ENCODE data around the gene TBC1D9.

- TF ChIP-seq SIX5 (IDR thresholded peaks at IDR 0.05; ENCODE audit: low read depth, low read length, severe bottlenecking) (no peak), ZBTB11 (CRISPR knock-in tag; IDR thresholded peaks at IDR 0.05) (no peak), POU2F2 (IDR thresholded peaks at IDR 0.05; ENCODE audit: borderline replicate concordance, low read depth, low read length) (no peak), CTCF (IDR thresholded peaks at IDR 0.05 in 2 of 3, conservative IDR thresholded peaks at IDR 0.05 in 1 of 3; ENCODE audit: control insufficient read depth in 2 of 3, extremely low read depth in 1 of 3, insufficient read depth in 1 of 3, low read depth in 3 of 3, low read length in 3 of 3) (no peak), CEBPB (IDR thresholded peaks at IDR 0.05; ENCODE audit: borderline replicate concordance in 1 of 2, low read depth in 2 of 2, low read length in 2 of 2) (no peak), FOS (IDR thresholded peaks at IDR 0.05; ENCODE audit: borderline replicate concordance, extremely low read depth, insufficient read length) (no peak), NFYB (IDR thresholded peaks at IDR 0.05; ENCODE audit: insufficient read depth, low read depth, low read length) (no peak), POLR2AphosphoS5 (IDR thresholded peaks at IDR 0.05; ENCODE audit: low read length) (no peak), RAD21 (IDR thresholded peaks at IDR 0.05; ENCODE audit: insufficient read depth, low read depth, low read length) (no peak), NKRF (conservative IDR thresholded peaks at IDR 0.05) (no peak), TAF1 (IDR thresholded peaks at IDR 0.05; ENCODE audit: borderline replicate concordance, low read depth, low read length) (no peak), CBFB (IDR thresholded peaks at IDR 0.05; ENCODE audit: low read depth) (no peak), POLR2A (IDR thresholded peaks at IDR 0.05; ENCODE audit: low read depth, low read length) (no peak), REST (IDR thresholded peaks at IDR 0.05; ENCODE audit: low read depth, low read length) (no peak)
These were observed 115.1 kb downstream of the TBC1D9 start for GRCh38 chr4:140641105-140641555.
